NCI-H2107 treated with DMSO at 0.1 percent for 48 hours (cell line): ENCODE measurements around the gene OR10T2.
"Not testable (repeated sequence)": the region's sequence is repeated elsewhere in the genome, so short reads cannot be mapped to it uniquely, and the experiment has no call there.

Experiments
- DNase-seq: peaks from one replicate; lab custom pipeline; 2025; ENCODE audit not compliant: unreplicated experiment; lab: John Stamatoyannopoulos, UW

Gene OR10T2

DNA sequence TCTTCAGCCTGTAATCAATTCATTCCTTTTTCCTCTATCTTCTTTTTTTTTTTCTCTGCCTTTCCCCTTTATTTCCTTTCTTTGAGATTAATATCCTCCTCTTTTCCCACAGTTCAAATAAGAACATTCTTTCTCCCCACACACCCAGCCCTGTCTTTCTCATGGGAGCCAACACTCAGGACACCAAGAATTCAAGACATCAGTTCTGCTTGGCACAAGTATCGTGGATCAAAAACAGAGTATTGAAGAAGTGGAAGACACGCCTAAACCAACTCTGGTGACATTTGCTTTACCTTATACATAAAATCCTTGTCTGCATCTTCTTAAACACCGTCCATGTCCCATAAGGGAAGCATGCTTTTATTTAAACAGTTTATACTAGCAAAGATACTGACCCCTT, 42.6 kb downstream of the OR10T2 start:
- DNase-seq, result no peak

DNA sequence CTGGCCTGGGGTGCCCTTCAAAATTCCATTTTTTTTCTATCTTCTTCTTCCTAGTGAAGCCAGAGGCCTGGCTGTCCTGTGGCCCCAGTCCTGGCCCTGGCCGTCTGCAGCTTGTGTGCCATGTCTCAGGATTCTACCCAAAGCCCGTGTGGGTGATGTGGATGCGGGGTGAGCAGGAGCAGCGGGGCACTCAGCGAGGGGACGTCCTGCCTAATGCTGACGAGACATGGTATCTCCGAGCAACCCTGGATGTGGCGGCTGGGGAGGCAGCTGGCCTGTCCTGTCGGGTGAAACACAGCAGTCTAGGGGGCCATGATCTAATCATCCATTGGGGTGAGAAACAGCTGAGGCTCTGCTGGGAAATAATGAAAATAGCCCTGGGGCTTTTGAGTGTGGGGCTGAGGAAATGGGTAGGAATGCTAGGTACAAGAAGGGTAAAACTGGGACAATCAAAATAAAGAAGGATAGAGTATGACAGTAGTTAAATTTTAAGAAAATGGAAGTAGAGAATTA, 43.4 kb downstream of the OR10T2 start:
- no peak for DNase-seq

GRCh38 chr1:158354255-158354654, 45.0 kb downstream of the OR10T2 start:
- no peak for DNase-seq

- DNase-seq, result no peak
These were observed 45.8 kb downstream of the OR10T2 start, which contains the start of gene CD1E for GRCh38 chr1:158353303-158354075. Gene CD1E, plus strand, starts transcription at chr1:158353894. Its CDS starts 95 bp downstream, at chr1:158353989.

DNA sequence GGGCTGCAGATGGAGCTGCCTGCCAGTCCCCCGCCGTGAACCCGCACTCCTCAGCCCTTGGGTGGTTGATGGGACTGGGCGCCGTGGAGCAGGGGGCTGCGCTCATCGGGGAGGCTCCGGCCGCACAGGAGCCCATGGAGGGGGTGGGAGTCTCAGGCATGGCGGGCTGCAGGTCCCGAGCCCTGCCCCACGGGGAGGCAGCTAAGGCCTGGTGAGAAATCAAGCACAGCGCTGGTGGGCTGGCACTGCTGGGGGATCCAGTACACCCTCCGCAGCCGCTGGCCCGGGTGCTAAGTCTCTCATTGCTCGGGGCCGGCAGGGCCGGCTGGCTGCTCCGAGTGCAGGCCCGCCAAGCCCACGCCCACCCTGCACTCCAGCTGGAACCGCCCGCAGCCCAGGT, 50.3 kb downstream of the OR10T2 start:
- DNase-seq, result not testable (repeated sequence)
